WTC11 (cell line): ENCODE data around the gene FHIT. TPM values are rescaled to one million over a fixed set of nuclear protein-coding genes. Genes with fewer than 3 reads are reported as not detected.

Experiments used
- ATAC-seq: fragments of 200-7000 bp; cut with Tn5 transposase; 2 replicates; pipeline ENCODE4 v1.10.0; 2021; ENCODE audit warnings: mild to moderate bottlenecking, moderate library complexity
- CTCF ChIA-PET: fragments of 300-600 bp; sonication (Branson Sonifier 250); formaldehyde crosslinking; loops from one replicate; lab custom pipeline; 2021; ENCODE audit warnings: antibody characterized with exemption; lab: Charles Lee
- POLR2A ChIA-PET: fragments of 350-600 bp; sonication (Branson Sonifier 250); formaldehyde crosslinking; loops from one replicate; lab custom pipeline; 2021; ENCODE audit warnings: antibody characterized with exemption; lab: Charles Lee
- DNase-seq: peaks from one replicate; pipeline ENCODE4 v3.0.0; 2021; ENCODE audit warnings: low spot score
- H3K27ac Mint-ChIP-seq: 2 replicates; pipeline ENCODE4 v1.8.0; 2021; ENCODE audit warnings: mixed read lengths
- H3K27me3 Mint-ChIP-seq: 2 replicates; pipeline ENCODE4 v1.8.0; 2021; ENCODE audit warnings: low read depth, mild to moderate bottlenecking, moderate library complexity, mixed read lengths
- H3K36me3 Mint-ChIP-seq: 2 replicates; pipeline ENCODE4 v1.8.0; 2021; ENCODE audit warnings: mixed read lengths
- H3K4me1 Mint-ChIP-seq: 2 replicates; pipeline ENCODE4 v1.8.0; 2022; ENCODE audit warnings: mixed read lengths
- H3K4me3 Mint-ChIP-seq: 2 replicates; pipeline ENCODE4 v1.8.0; 2021; ENCODE audit warnings: mild to moderate bottlenecking, moderate library complexity, mixed read lengths
- H3K9me3 Mint-ChIP-seq: 2 replicates; pipeline ENCODE4 v1.8.0; 2021; ENCODE audit warnings: mixed read lengths
- AFF4 ChIP-seq: sonication (generic); formaldehyde crosslinking; IDR thresholded peaks from 2 replicates; pipeline ENCODE4 v1.8.1; 2023; ENCODE audit warnings: mild to moderate bottlenecking, missing genetic modification reagents, borderline replicate concordance
- ATF1 ChIP-seq: sonication (generic); formaldehyde crosslinking; IDR thresholded peaks from 2 replicates; pipeline ENCODE4 v1.8.1; 2023; ENCODE audit warnings: mild to moderate bottlenecking, moderate library complexity, missing genetic modification reagents
- CDX4 ChIP-seq: fragments of 250-450 bp; sonication (Bioruptor Pico); IDR thresholded peaks from 2 replicates; pipeline ENCODE4 v1.9.0; 2021; ENCODE audit warnings: moderate library complexity, mild to moderate bottlenecking, inconsistent platforms, borderline replicate concordance
- CREM ChIP-seq: sonication (generic); formaldehyde crosslinking; IDR thresholded peaks from 2 replicates; pipeline ENCODE4 v1.8.1; 2022; ENCODE audit warnings: mild to moderate bottlenecking, missing genetic modification reagents, moderate library complexity
- E2F4 ChIP-seq: sonication (generic); formaldehyde crosslinking; IDR thresholded peaks from 2 replicates; pipeline ENCODE4 v1.8.1; 2022; ENCODE audit warnings: low read depth, mild to moderate bottlenecking, moderate library complexity, missing genetic modification reagents, borderline replicate concordance
- ERG ChIP-seq: fragments of 250-450 bp; sonication (Bioruptor Pico); IDR thresholded peaks from 2 replicates; pipeline ENCODE4 v1.8.0; 2021; ENCODE audit warnings: mild to moderate bottlenecking
- HMGA2 ChIP-seq: fragments of 250-450 bp; sonication (Bioruptor Pico); IDR thresholded peaks from 2 replicates; pipeline ENCODE4 v1.4.0; 2021; ENCODE audit warnings: mild to moderate bottlenecking, moderate library complexity
- IRF2 ChIP-seq: sonication (generic); formaldehyde crosslinking; IDR thresholded peaks from 2 replicates; pipeline ENCODE4 v1.8.0; 2022; ENCODE audit warnings: low read depth, missing genetic modification reagents, borderline replicate concordance
- JAZF1 ChIP-seq: fragments of 250-450 bp; sonication (Bioruptor Pico); IDR thresholded peaks from 2 replicates; pipeline ENCODE4 v1.9.0; 2021; ENCODE audit warnings: moderate library complexity, mild to moderate bottlenecking, inconsistent platforms
- MAX ChIP-seq: sonication (generic); formaldehyde crosslinking; IDR thresholded peaks from 2 replicates; pipeline ENCODE4 v1.8.0; 2022; ENCODE audit warnings: mild to moderate bottlenecking, missing genetic modification reagents
- MYBL2 ChIP-seq: sonication (generic); formaldehyde crosslinking; IDR thresholded peaks from 2 replicates; pipeline ENCODE4 v1.8.1; 2023; ENCODE audit warnings: mild to moderate bottlenecking, moderate library complexity, missing genetic modification reagents
- SOX15 ChIP-seq: fragments of 250-450 bp; sonication (Bioruptor Pico); IDR thresholded peaks from 2 replicates; pipeline ENCODE4 v1.9.0; 2021; ENCODE audit warnings: mild to moderate bottlenecking
- ZNF219 ChIP-seq: sonication (generic); formaldehyde crosslinking; IDR thresholded peaks from 2 replicates; pipeline ENCODE4 v1.8.0; 2023; ENCODE audit warnings: missing genetic modification reagents, mild to moderate bottlenecking, borderline replicate concordance
- ZNF232 ChIP-seq: sonication (generic); formaldehyde crosslinking; IDR thresholded peaks from 2 replicates; pipeline ENCODE4 v1.8.0; 2022; ENCODE audit warnings: mild to moderate bottlenecking, missing genetic modification reagents
- ZNF263 ChIP-seq: sonication (generic); formaldehyde crosslinking; IDR thresholded peaks from 2 replicates; pipeline ENCODE4 v1.8.1; 2022; ENCODE audit warnings: low read depth, mild to moderate bottlenecking, moderate library complexity, missing genetic modification reagents
- ZNF281 ChIP-seq: sonication (generic); formaldehyde crosslinking; IDR thresholded peaks from 2 replicates; pipeline ENCODE4 v1.8.0; 2023; ENCODE audit warnings: mild to moderate bottlenecking, missing genetic modification reagents
- ZNF317 ChIP-seq: sonication (generic); formaldehyde crosslinking; IDR thresholded peaks from 2 replicates; pipeline ENCODE4 v1.8.1; 2023; ENCODE audit warnings: low read depth, mild to moderate bottlenecking, moderate library complexity, missing genetic modification reagents, borderline replicate concordance
- ZNF425 ChIP-seq: fragments of 250-450 bp; sonication (Bioruptor Pico); conservative IDR thresholded peaks from 2 replicates; pipeline ENCODE4 v1.9.0; 2021; ENCODE audit warnings: mild to moderate bottlenecking
- total RNA-seq: library from RNA; stranded (reverse); gene quantifications from 3 replicates; pipeline ENCODE4 v1.2.3, GENCODE V29; 2021

FHIT gene
- total RNA-seq, 1 experiment from 2014 or later: 2.6 TPM

GRCh38 chr3:59797533-59797932 is 1453.7 kb downstream of the FHIT start:
- CTCF ChIA-PET: no interaction called here
- POLR2A ChIA-PET: no interaction called here
- Mint-ChIP-seq H3K27ac (no peak overlapping the region), H3K36me3 (no peaks in the 10 kb centered on the region), H3K4me1 (peaks cover 19% of the 10 kb centered on the region), H3K9me3 (no peaks in the 10 kb centered on the region), H3K27me3 (no peaks in the 10 kb centered on the region; the same call in 1 of the 2 replicates), H3K4me3 (no peak overlapping the region)
- ATAC-seq: no peak
- no peak for DNase-seq
- TF ChIP-seq ZNF232: no peak
- TF ChIP-seq CDX4 (CRISPR knock-in tag): no peak
- no peak for TF ChIP-seq ERG (CRISPR knock-in tag)
- no peak for TF ChIP-seq ZNF219

- peaks cover 10% of the 10 kb centered on the region for H3K4me1 Mint-ChIP-seq
- H3K4me3 Mint-ChIP-seq: no peak overlapping the region
- H3K27ac Mint-ChIP-seq: no peak overlapping the region
- POLR2A ChIA-PET: no interaction called here
- no peaks in the 10 kb centered on the region for H3K9me3 Mint-ChIP-seq
- CTCF ChIA-PET: no interaction called here
- no peak for DNase-seq
- no peak for ATAC-seq
- H3K27me3 Mint-ChIP-seq: no peaks in the 10 kb centered on the region
- H3K36me3 Mint-ChIP-seq: no peaks in the 10 kb centered on the region
- TF ChIP-seq HMGA2 (CRISPR knock-in tag) (no peak), ATF1 (CRISPR knock-in tag) (no peak), MYBL2 (no peak), CREM (CRISPR knock-in tag) (no peak), MAX (CRISPR knock-in tag) (no peak), ZNF317 (CRISPR knock-in tag) (no peak), SOX15 (CRISPR knock-in tag) (no peak), AFF4 (no peak), IRF2 (CRISPR knock-in tag) (no peak), E2F4 (CRISPR knock-in tag) (no peak), ZNF425 (CRISPR knock-in tag) (no peak), ZNF281 (no peak), ZNF263 (no peak), JAZF1 (CRISPR knock-in tag) (no peak)
Observed at GRCh38 chr3:59796456-59796855, 1454.8 kb downstream of the FHIT start.
